ENCODE measurements around the gene GPR25.

The GPR25 gene

GRCh38 chr1:200894712-200895442, 22.1 kb downstream of the GPR25 start, which contains the start of gene INAVA:
TSS of gene INAVA (plus strand) at chr1:200894900. CDS start at chr1:200898401, 3,501 bp downstream.
- DNase-seq (ENCODE audit: low read depth): no peak

GRCh38 chr1:200895443-200895789, 22.6 kb downstream of the GPR25 start:
- DNase-seq (ENCODE audit: low read depth): no peak

- no peak for DNase-seq (ENCODE audit: low read depth)
These were observed 23.2 kb downstream of the GPR25 start for GRCh38 chr1:200895801-200896530.

- DNase-seq (ENCODE audit: low read depth): peak; percentile 84
These were observed 23.9 kb downstream of the GPR25 start for GRCh38 chr1:200896531-200897196.

- no peak for DNase-seq (ENCODE audit: low read depth)
These were observed 24.5 kb downstream of the GPR25 start for GRCh38 chr1:200897259-200897658.

GRCh38 chr1:200899015-200899386, 26.2 kb downstream of the GPR25 start:
- DNase-seq (ENCODE audit: low read depth): no peak

GRCh38 chr1:200899451-200899915, 26.7 kb downstream of the GPR25 start:
- no peak for DNase-seq (ENCODE audit: low read depth)

- DNase-seq (ENCODE audit: low read depth): no peak
These were observed 27.4 kb downstream of the GPR25 start for GRCh38 chr1:200899954-200900867.

- DNase-seq (ENCODE audit: low read depth): no peak
These were observed 28.1 kb downstream of the GPR25 start for GRCh38 chr1:200900877-200901276.

GRCh38 chr1:200901350-200901749, 28.6 kb downstream of the GPR25 start:
- no peak for DNase-seq (ENCODE audit: low read depth)

- no peak for DNase-seq (ENCODE audit: low read depth)
These were observed 29.1 kb downstream of the GPR25 start for GRCh38 chr1:200901796-200902444.

- no peak for DNase-seq (ENCODE audit: low read depth)
These were observed 31.0 kb downstream of the GPR25 start for GRCh38 chr1:200903793-200904192.

GRCh38 chr1:200904772-200905171, 32.0 kb downstream of the GPR25 start:
- no peak for DNase-seq (ENCODE audit: low read depth)

GRCh38 chr1:200905411-200906052, 32.8 kb downstream of the GPR25 start:
- DNase-seq (ENCODE audit: low read depth): peak; percentile 75

- DNase-seq (ENCODE audit: low read depth): no peak
These were observed 33.7 kb downstream of the GPR25 start for GRCh38 chr1:200906491-200906890.

- DNase-seq (ENCODE audit: low read depth): peak; percentile 70
These were observed 34.9 kb downstream of the GPR25 start for GRCh38 chr1:200907611-200908097.

GRCh38 chr1:200908191-200908868, 35.5 kb downstream of the GPR25 start:
- no peak for DNase-seq (ENCODE audit: low read depth)

- DNase-seq (ENCODE audit: low read depth): no peak
These were observed 36.3 kb downstream of the GPR25 start for GRCh38 chr1:200909071-200909470.

- DNase-seq (ENCODE audit: low read depth): no peak
These were observed 37.0 kb downstream of the GPR25 start for GRCh38 chr1:200909757-200910239.

GRCh38 chr1:200911361-200911760, 38.6 kb downstream of the GPR25 start:
- no peak for DNase-seq (ENCODE audit: low read depth)
